ENCODE results near the gene GPR180.

GRCh38 chr13:94640721-94641120 lies 39.1 kb downstream of the GPR180 start:
- no peak for TF ChIP-seq POLR2AphosphoS5 (IDR thresholded peaks at IDR 0.05; ENCODE audit: borderline replicate concordance, low read depth, low read length)
- TF ChIP-seq EZH2 (IDR thresholded peaks at IDR 0.05): no peak
